Endothelial cell of umbilical vein (primary cell): ENCODE measurements around the gene RPL38. TPM values are rescaled to one million over a fixed set of nuclear protein-coding genes. Genes with fewer than 3 reads are reported as not detected.

ENCODE experiments used
- BruUV-seq: library from RNA; stranded (reverse); fragments of 400-500 nt; replicated peaks from 2 replicates; lab custom pipeline; 2021; lab: Mats Ljungman, UMichigan
- CTCF ChIA-PET: fragments of 300-600, 350-600 bp; sonication (Branson Sonifier 250); formaldehyde crosslinking; loops from one replicate; lab custom pipeline; 2021; ENCODE audit warnings: antibody characterized with exemption, inconsistent platforms; lab: Charles Lee
- POLR2A ChIA-PET: fragments of 300-600, 350-600 bp; sonication (Branson Sonifier 250); formaldehyde crosslinking; loops from one replicate; lab custom pipeline; 2021; ENCODE audit warnings: antibody characterized with exemption, inconsistent platforms; lab: Charles Lee
- DNase-seq: peaks from one replicate; pipeline ENCODE4 v3.0.0-alpha.2; 2011; ENCODE audit warnings: low read depth, low spot score
- FAIRE-seq: peaks from 2 replicates; lab custom pipeline; 2011; peaks lifted over from hg19 to GRCh38; lab: Jason Lieb, UNC
- H2AFZ ChIP-seq: 2 replicates; pipeline ENCODE4 v1.6.0; 2012; ENCODE audit warnings: low read depth, low read length, control low read depth, inconsistent platforms
- H3K27ac ChIP-seq: 2 replicates; pipeline ENCODE4 v1.5.1; 2011; ENCODE audit warnings: low read depth, mild to moderate bottlenecking, control low read depth, low read length, moderate library complexity; ENCODE audit not compliant: insufficient read depth
- H3K27me3 ChIP-seq, 2 experiments: 2 replicates each; pipeline versions ENCODE4 v1.6.0 to v1.6.1; 2011; ENCODE audit warnings: low read length in 2 of 2, mixed read lengths in 1 of 2; ENCODE audit not compliant: control insufficient read depth in 2 of 2, insufficient read depth in 2 of 2
- H3K36me3 ChIP-seq, 2 experiments: 2 replicates in 1 of 2; 3 replicates in 1 of 2; pipeline ENCODE4 v1.5.1; 2011; ENCODE audit warnings: low read length in 2 of 2, mild to moderate bottlenecking in 1 of 2, moderate library complexity in 1 of 2; ENCODE audit not compliant: control insufficient read depth in 2 of 2, insufficient read depth in 2 of 2; ENCODE audit errors: extremely low read depth in 1 of 2
- H3K4me1 ChIP-seq: 3 replicates; pipeline ENCODE4 v1.5.1; 2011; ENCODE audit warnings: mild to moderate bottlenecking, low read length; ENCODE audit not compliant: control insufficient read depth, insufficient read depth; ENCODE audit errors: extremely low read depth
- H3K4me2 ChIP-seq: 2 replicates; pipeline ENCODE4 v1.6.1; 2011; ENCODE audit warnings: low read length, control low read depth, mixed read lengths; ENCODE audit not compliant: insufficient read depth
- H3K4me3 ChIP-seq, 3 experiments: fragments of 200-600 bp in 1 of 3; sonication (generic), shearing (Covaris generic) in 1 of 3; replicated peaks in 1 of 3; 2 replicates each; pipeline ENCODE4 v1.5.1; 2011 to 2016; ENCODE audit warnings: control low read depth in 3 of 3, low read length in 3 of 3, mild to moderate bottlenecking in 2 of 3, inconsistent platforms in 1 of 3, low read depth in 1 of 3, moderate library complexity in 1 of 3; ENCODE audit not compliant: insufficient read depth in 1 of 3
- H3K79me2 ChIP-seq: 2 replicates; pipeline ENCODE4 v1.6.0; 2012; ENCODE audit warnings: low read length, inconsistent platforms; ENCODE audit not compliant: control insufficient read depth, insufficient read depth
- H3K9ac ChIP-seq: replicated peaks from 2 replicates; pipeline ENCODE3; 2011; ENCODE audit warnings: low read length, control low read depth; ENCODE audit not compliant: insufficient read depth; ENCODE audit errors: extremely low read depth
- H3K9me1 ChIP-seq: replicated peaks from 3 replicates; pipeline ENCODE4 v1.6.0; 2011; ENCODE audit warnings: mild to moderate bottlenecking, low read length; ENCODE audit not compliant: control insufficient read depth, insufficient read depth; ENCODE audit errors: extremely low read depth
- H3K9me3 ChIP-seq: replicated peaks from 2 replicates; pipeline ENCODE4 v1.5.1; 2012; ENCODE audit warnings: low read length, inconsistent platforms; ENCODE audit not compliant: control insufficient read depth, insufficient read depth
- H4K20me1 ChIP-seq: replicated peaks from 2 replicates; pipeline ENCODE3; 2011; ENCODE audit warnings: mild to moderate bottlenecking, low read length; ENCODE audit not compliant: control insufficient read depth, insufficient read depth; ENCODE audit errors: extremely low read depth
- EZH2 ChIP-seq: IDR thresholded peaks from 2 replicates; pipeline ENCODE4 v1.6.1; 2012; ENCODE audit warnings: borderline replicate concordance, low read depth, mild to moderate bottlenecking, moderate library complexity, low read length, inconsistent platforms; ENCODE audit not compliant: severe bottlenecking
- FOS ChIP-seq: IDR thresholded peaks from 2 replicates; pipeline ENCODE4 v1.6.1; 2011; ENCODE audit warnings: mild to moderate bottlenecking, low read length, moderate library complexity, borderline replicate concordance; ENCODE audit not compliant: insufficient read depth
- GATA2 ChIP-seq: IDR thresholded peaks from 2 replicates; pipeline ENCODE4 v1.7.0; 2011; ENCODE audit warnings: low read depth, mild to moderate bottlenecking, moderate library complexity, mixed read lengths, low read length; ENCODE audit not compliant: insufficient read length, insufficient read depth
- JUN ChIP-seq: IDR thresholded peaks from 2 replicates; pipeline ENCODE4 v1.6.1; 2011; ENCODE audit warnings: borderline replicate concordance, low read depth; ENCODE audit not compliant: insufficient read length, insufficient read depth
- MYC ChIP-seq: IDR thresholded peaks from one replicate; pipeline ENCODE4 v1.6.1; 2011; ENCODE audit warnings: mild to moderate bottlenecking, low read depth, low read length
- POLR2A ChIP-seq: IDR thresholded peaks from 2 replicates; pipeline ENCODE4 v1.6.1; 2012; ENCODE audit warnings: low read depth, mild to moderate bottlenecking, control low read depth, low read length
- POLR2AphosphoS5 ChIP-seq: IDR thresholded peaks from 2 replicates; pipeline ENCODE4 v1.6.1; 2012; ENCODE audit warnings: low read depth, mild to moderate bottlenecking, control low read depth, low read length, moderate library complexity; ENCODE audit not compliant: insufficient read depth
- dilution Hi-C: fragments of 300-500 bp; cut with MboI; formaldehyde crosslinking; loops from one replicate; pipeline ENCODE4 v1.15.0; 2019; ENCODE audit warnings: low sequenced_read_pairs; ENCODE audit not compliant: extremely low pct_ligation_motif_present
- intact Hi-C: fragments of 100-400 bp; cut with micrococcal nuclease; formaldehyde crosslinking; loops from one replicate; pipeline ENCODE4 v1.10.0; 2022
- polyA plus RNA-seq, 4 experiments: library from polyadenylated mRNA; depleted of rRNA in 3 of 4; stranded (reverse) in 3 of 4; unstranded in 1 of 4; fragments of >200 nt; gene quantifications; 2 replicates each; pipeline versions ENCODE4 v1.2.1 to v1.2.3, GENCODE V29; 2011 to 2012; ENCODE audit warnings: missing spikeins in 1 of 4
- total RNA-seq: library from RNA; stranded (reverse); gene quantifications from 2 replicates; pipeline ENCODE4 v1.2.3, GENCODE V29; 2021
- TF ChIP-seq, protein P1 (sequence below), 2 donors: IDR thresholded peaks; 1 replicate in 1 of 2; 2 replicates in 1 of 2; pipeline ENCODE4 v1.5.1; 2011; ENCODE audit warnings: low read length in 2 of 2, mild to moderate bottlenecking in 2 of 2, moderate library complexity in 2 of 2, control low read depth in 1 of 2, inconsistent platforms in 1 of 2, low read depth in 1 of 2; ENCODE audit not compliant: insufficient read depth in 1 of 2; ENCODE audit errors: extremely low read depth in 1 of 2
- TF ChIP-seq, protein P2 (sequence below): IDR thresholded peaks from 2 replicates; pipeline ENCODE4 v1.6.1; 2011; ENCODE audit not compliant: insufficient read depth, insufficient read length

RPL38 gene
- total and polyA plus RNA-seq, 2 donors (not counting 3 experiments of a cell fraction or from before 2014, with no cell fraction given): 256 to 1,006 TPM

DNA sequence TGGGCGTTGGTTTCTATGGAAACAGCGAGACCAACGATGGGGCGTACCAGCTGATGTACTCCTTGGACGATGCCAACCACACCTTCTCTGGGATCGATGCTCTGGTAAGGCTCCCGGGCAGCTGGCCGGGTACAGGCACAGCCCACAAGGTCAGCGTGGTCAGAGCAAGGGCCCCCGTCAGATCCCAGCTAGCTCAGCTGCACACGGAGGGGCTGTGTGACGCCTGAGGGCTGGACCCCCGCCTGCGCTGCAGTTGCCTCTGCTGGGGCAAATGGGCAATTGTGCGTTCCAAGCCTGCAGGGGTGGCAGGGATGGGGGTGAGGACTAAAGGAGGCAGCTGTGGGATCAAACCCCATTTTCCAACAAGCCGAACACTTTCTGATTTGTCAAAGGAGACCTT, 27.4 kb downstream of the RPL38 start:
- H2AFZ ChIP-seq: no peak overlapping the region
- no peak overlapping the region for H3K4me3 ChIP-seq
- dilution Hi-C loops: no loop called here
- H3K9ac ChIP-seq: no peak overlapping the region
- H3K36me3 ChIP-seq: no peaks in the 10 kb centered on the region
- H3K9me1 ChIP-seq: no peaks in the 10 kb centered on the region
- H3K27me3 ChIP-seq: no peaks in the 10 kb centered on the region
- FAIRE-seq: no peak
- TF ChIP-seq POLR2AphosphoS5: no peak
- no peaks in the 10 kb centered on the region for H3K79me2 ChIP-seq
- no peak overlapping the region for H3K4me2 ChIP-seq
- no peak for DNase-seq
- no peak overlapping the region for H3K27ac ChIP-seq
- no peaks in the 10 kb centered on the region for H3K4me1 ChIP-seq
- POLR2A ChIA-PET: no interaction called here
- no TSS peak for BruUV-seq
- CTCF ChIA-PET: interaction anchor here (1.0 kb wide), 1 partner anchor 11 kb away, joined by 3 read pairs; no protein-coding TSS in a partner anchor
- intact Hi-C loops: no loop called here
- no peaks in the 10 kb centered on the region for H3K9me3 ChIP-seq
- no peaks in the 10 kb centered on the region for H4K20me1 ChIP-seq

DNA sequence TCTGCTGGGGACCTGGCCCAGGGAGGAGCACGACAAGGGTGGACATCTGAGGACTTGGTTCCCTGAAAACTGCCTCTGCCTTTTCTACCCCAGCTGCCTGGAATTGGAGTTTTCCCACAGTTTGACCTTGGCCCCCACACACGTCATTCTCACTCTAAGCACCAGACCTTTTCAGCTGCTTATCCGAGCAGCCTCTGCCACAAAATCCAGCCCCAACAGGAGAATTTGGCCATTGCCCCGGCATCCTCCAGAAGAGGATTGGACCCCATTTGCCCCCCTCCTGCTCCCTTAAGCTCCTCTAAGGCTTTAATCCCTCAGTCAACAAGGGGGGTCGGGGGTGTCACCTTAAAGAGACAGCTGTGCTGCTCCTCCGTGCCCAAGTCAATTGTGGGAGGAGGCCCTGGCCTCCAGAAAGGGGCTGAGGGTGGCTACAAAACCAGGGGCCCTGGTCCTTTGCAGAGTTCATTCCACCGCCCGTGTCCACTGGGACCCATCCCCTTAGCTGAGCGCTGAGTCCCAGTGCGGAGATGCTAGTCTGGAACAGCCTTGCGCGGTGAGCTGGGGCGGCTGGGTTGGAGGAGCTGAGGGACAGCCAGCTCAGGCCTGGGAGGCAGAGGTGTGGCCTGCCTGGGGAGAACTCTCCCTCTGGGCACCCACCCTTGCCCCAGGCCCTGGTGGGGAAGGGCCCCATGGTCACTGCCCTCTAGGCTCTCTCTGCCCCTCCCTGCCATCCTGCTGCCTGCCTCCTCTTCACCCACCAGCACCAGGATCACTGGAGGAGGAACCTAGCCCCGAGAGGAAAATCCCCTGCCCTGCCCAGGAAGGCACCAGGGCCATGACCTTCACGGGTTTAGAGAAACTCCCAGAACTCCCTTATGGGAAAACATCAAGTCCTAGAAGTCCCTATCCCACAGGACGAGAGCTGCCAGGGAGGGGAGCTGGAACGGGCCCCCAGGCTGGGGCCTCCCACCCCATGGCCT, 28.7 kb downstream of the RPL38 start:
- Histone ChIP-seq H3K9ac (no peak overlapping the region), H3K4me1 (no peaks in the 10 kb centered on the region), H3K9me3 (no peaks in the 10 kb centered on the region), H4K20me1 (no peaks in the 10 kb centered on the region), H3K79me2 (no peaks in the 10 kb centered on the region), H3K4me3 (no peak overlapping the region), H3K36me3 (no peaks in the 10 kb centered on the region), H3K4me2 (no peak overlapping the region), H3K9me1 (no peaks in the 10 kb centered on the region), H3K27me3 (no peaks in the 10 kb centered on the region), H3K27ac (no peak overlapping the region), H2AFZ (no peak overlapping the region)
- DNase-seq (no peak), FAIRE-seq (no peak)
- no TSS peak for BruUV-seq
- CTCF ChIA-PET: no interaction called here
- TF ChIP-seq GATA2 (no peak), JUN (no peak), POLR2A (no peak), FOS (no peak), MYC (no peak), POLR2AphosphoS5 (no peak), EZH2 (no peak)
- TF ChIP-seq, protein P1, sequence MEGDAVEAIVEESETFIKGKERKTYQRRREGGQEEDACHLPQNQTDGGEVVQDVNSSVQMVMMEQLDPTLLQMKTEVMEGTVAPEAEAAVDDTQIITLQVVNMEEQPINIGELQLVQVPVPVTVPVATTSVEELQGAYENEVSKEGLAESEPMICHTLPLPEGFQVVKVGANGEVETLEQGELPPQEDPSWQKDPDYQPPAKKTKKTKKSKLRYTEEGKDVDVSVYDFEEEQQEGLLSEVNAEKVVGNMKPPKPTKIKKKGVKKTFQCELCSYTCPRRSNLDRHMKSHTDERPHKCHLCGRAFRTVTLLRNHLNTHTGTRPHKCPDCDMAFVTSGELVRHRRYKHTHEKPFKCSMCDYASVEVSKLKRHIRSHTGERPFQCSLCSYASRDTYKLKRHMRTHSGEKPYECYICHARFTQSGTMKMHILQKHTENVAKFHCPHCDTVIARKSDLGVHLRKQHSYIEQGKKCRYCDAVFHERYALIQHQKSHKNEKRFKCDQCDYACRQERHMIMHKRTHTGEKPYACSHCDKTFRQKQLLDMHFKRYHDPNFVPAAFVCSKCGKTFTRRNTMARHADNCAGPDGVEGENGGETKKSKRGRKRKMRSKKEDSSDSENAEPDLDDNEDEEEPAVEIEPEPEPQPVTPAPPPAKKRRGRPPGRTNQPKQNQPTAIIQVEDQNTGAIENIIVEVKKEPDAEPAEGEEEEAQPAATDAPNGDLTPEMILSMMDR (IDR thresholded peaks at IDR 0.05; ENCODE audit: extremely low read depth in 1 of 2, insufficient read depth in 1 of 2, low read depth in 1 of 2, low read length in 2 of 2): no peak
- TF ChIP-seq, protein P2, sequence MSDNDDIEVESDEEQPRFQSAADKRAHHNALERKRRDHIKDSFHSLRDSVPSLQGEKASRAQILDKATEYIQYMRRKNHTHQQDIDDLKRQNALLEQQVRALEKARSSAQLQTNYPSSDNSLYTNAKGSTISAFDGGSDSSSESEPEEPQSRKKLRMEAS: no peak
- intact Hi-C loops: no loop called here
- POLR2A ChIA-PET: no interaction called here
- dilution Hi-C loops: no loop called here
